HG03139 (cell line): ENCODE data around the gene PTPN13.

Experiments
- ATAC-seq: cut with Tn5 transposase; IDR thresholded peaks from one replicate; pipeline ENCODE4 v1.9.1; 2021; ENCODE audit not compliant: unreplicated experiment

PTPN13 gene

DNA sequence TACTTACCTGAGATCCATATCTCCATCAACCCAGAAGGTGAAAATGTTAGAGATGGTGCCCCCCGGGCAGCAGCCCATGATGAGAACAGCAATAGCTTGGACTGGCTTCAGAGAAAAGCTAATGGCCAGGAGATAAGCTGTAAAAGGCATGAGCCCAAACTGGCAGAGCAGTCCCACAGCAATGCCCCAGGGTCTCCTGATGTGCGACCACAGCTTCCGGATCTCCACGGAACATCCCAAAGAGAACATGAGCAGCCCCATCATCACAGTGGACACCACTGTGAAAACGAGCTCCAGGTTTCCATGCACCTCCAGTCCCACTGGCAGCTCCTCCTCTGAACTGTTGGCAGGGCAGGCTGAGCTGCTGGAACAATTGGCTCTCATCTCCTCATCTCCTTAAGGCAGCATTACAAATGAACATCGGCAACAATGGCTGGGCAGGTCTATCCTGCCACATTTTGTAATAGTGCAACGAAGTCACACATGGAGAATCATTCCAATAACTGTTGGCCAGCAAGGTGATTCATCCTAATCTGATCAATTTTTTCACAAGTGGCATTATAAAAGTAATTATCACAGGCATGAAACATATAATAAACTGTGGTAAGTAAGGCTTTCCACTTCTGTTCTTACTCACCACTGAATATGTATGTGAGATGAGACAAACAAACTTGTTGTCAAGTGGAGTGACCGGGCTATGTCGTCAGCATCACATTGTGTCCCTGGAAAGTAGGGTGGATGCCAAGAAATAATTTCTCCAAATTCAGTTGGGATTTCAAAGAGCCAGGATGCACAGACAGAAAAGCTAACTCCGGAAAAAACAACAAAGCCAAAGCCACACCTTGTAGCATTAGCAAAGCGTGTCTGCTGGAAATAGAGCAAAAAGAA lies 254.9 kb downstream of the PTPN13 start, which contains the start of gene SLC10A6:
TSS of gene SLC10A6 (minus strand) at position 653 of the 888 bp plus-strand sequence. CDS start at position 384, 269 bp downstream.
- no peak for ATAC-seq

DNA sequence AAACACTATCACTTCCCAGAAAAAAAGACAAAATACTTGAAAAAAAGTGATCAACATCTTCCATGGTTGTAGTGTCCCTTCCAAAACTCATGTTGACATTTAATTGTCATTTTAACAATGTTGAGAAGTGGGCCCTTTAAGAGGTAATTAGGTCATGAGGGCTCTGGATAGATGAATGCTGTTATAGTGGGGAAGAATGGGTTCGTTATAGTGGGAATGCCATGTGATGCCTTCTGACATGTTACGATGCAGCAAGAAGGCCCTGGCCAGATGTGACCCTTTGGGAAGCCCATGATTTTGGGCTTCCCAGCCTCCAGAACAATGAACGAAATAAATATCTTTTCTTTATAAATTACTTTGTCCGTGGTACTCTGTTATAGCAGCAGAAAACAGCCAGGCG lies 259.1 kb downstream of the PTPN13 start:
- no peak for ATAC-seq

- ATAC-seq, result no peak
Observed at GRCh38 chr4:86855572-86855971, 261.5 kb downstream of the PTPN13 start.

DNA sequence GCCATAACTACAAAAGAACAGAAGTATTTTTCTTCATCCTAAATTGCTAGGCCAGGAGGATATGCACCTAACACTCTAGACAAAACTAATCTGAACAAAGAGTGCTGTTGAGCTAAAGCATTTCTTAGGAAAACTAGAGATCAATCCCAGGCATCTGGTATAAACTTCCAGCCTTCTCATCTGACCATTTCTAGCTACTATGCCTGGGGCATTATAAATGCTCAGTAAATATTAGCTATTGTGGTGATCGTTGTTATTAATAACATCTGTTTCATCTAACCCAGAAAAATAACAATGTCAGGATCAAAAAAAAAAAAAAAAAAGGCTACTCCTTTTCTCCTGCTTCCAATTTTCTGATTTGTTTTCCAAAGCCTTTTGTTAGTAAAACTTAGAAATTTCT lies 262.8 kb downstream of the PTPN13 start:
- ATAC-seq, result no peak

DNA sequence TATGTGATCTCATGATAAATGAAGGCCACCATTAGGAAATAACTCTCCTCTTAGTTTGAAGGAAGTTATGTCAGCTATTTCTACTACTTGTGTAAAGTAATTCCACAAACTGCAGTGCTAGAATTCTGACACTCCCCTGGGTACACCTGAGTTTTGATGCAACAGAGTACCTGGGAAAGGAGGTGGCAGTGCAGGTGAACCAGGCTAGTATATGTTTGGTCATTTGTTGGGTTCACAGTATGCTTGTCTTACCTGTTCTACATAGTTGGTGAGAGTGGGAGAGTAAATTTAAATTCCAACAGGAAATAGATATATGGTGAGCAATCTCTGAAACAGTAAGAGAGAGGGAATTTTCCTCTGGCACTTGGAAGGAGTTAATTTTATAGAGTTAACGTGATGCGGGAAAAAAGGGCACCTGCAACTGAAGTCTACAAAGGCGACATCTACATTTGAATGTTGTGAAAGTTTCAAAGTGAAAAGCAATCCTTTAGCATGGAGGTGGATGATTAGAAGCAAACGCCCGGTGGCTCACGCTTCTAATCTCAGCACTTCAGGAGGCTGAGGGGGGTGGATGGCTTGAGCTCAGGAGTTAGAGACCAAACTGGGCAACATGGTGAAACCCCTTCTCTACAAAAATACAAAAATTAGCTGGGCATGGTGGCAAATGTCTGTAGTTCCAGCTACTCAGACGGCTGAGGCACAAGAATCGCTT lies 263.4 kb downstream of the PTPN13 start:
- no peak for ATAC-seq
